Measurements from ENCODE around the gene SERINC2. TPM values are rescaled to one million over a fixed set of nuclear protein-coding genes. Genes with fewer than 3 reads are reported as not detected.
A peak's percentile ranks its signal among the peaks of the same experiment; 100 is the strongest.

The SERINC2 gene
- total and polyA plus RNA-seq, 8 donors: 12.3 to 114 (median 66.0) TPM

- H3K36me3 ChIP-seq: no peaks in the 10 kb centered on the region
- H3K4me1 ChIP-seq: no peaks in the 10 kb centered on the region
- peaks cover 0 to 14% (median 0%) of the 10 kb centered on the region in 4 donors for H3K9me3 ChIP-seq
- intact Hi-C loops (cut with DNase I; ENCODE audit: low total_unique reads): no loop called here
- H3K27ac ChIP-seq: peak overlapping the region in 4 of 5 donors; percentile 11 to 79 (median 44)
- no peak overlapping the region for H3K4me3 ChIP-seq
- 71 to 82% (median 74%) methylated on average over 5 to 6 of the region's 6 CpGs for WGBS, 5 donors
- DNase-seq: no peak
- no peaks in the 10 kb centered on the region for H3K27me3 ChIP-seq
- no peak for TF ChIP-seq POLR2AphosphoS5 (IDR thresholded peaks at IDR 0.05)
- TF ChIP-seq, protein P1, sequence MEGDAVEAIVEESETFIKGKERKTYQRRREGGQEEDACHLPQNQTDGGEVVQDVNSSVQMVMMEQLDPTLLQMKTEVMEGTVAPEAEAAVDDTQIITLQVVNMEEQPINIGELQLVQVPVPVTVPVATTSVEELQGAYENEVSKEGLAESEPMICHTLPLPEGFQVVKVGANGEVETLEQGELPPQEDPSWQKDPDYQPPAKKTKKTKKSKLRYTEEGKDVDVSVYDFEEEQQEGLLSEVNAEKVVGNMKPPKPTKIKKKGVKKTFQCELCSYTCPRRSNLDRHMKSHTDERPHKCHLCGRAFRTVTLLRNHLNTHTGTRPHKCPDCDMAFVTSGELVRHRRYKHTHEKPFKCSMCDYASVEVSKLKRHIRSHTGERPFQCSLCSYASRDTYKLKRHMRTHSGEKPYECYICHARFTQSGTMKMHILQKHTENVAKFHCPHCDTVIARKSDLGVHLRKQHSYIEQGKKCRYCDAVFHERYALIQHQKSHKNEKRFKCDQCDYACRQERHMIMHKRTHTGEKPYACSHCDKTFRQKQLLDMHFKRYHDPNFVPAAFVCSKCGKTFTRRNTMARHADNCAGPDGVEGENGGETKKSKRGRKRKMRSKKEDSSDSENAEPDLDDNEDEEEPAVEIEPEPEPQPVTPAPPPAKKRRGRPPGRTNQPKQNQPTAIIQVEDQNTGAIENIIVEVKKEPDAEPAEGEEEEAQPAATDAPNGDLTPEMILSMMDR (IDR thresholded peaks at IDR 0.05): no peak
- TF ChIP-seq POLR2A (IDR thresholded peaks at IDR 0.05): no peak
- no peak for TF ChIP-seq EP300 (IDR thresholded peaks at IDR 0.05)
Observed at GRCh38 chr1:31482482-31483011, 69.5 kb downstream of the SERINC2 start.

- TF ChIP-seq EP300 (IDR thresholded peaks at IDR 0.05): peak; percentile 7
- TF ChIP-seq, protein P1 (IDR thresholded peaks at IDR 0.05): no peak
- TF ChIP-seq POLR2AphosphoS5 (IDR thresholded peaks at IDR 0.05): peak in 2 of 3 donors; percentile 29 to 50
- no peak for TF ChIP-seq POLR2A (IDR thresholded peaks at IDR 0.05)
- H3K9me3 ChIP-seq: peaks cover 0 to 14% (median 0%) of the 10 kb centered on the region in 4 donors
- no peaks in the 10 kb centered on the region for H3K27me3 ChIP-seq
- intact Hi-C loops (cut with DNase I; ENCODE audit: low total_unique reads): no loop called here
- H3K27ac ChIP-seq: peak overlapping the region in 4 of 5 donors; percentile 11 to 79 (median 44)
- peak; percentile 54 to 84 for DNase-seq
- WGBS, 5 donors: 55 to 70% (median 69%) methylated on average over 13 of the region's 13 CpGs
- H3K36me3 ChIP-seq: no peaks in the 10 kb centered on the region
- no peaks in the 10 kb centered on the region for H3K4me1 ChIP-seq
- H3K4me3 ChIP-seq: no peak overlapping the region
Observed at GRCh38 chr1:31483012-31483946, 70.3 kb downstream of the SERINC2 start.

Other genes with a start within 250 kb of the SERINC2 start
- gene NKAIN1, start 173.3 kb upstream of the SERINC2 start, total RNA-seq: not detected
- gene NKAIN1, start 173.3 kb upstream of the SERINC2 start, polyA plus RNA-seq: under 1 TPM in 1 of 3 donors, not detected in 2; 0.08 TPM
- gene SNRNP40, start 116.4 kb upstream of the SERINC2 start, total RNA-seq: 100 to 1,000 TPM in 1 of 5 donors, 10 to 100 TPM in 3, 1 to 10 TPM in 1; 1.8 to 100 (median 21.3) TPM
- gene SNRNP40, start 116.4 kb upstream of the SERINC2 start, polyA plus RNA-seq: 10 to 100 TPM; 16.6 to 19.7 (median 19.4) TPM
- 10 to 100 TPM in 2 of 5 donors, 1 to 10 TPM in 2, not detected in 1; 1.8 to 31.6 (median 15.0) TPM for gene ZCCHC17, start 116.2 kb upstream of the SERINC2 start, total RNA-seq
- gene ZCCHC17, start 116.2 kb upstream of the SERINC2 start, polyA plus RNA-seq: 10 to 100 TPM; 23.2 to 39.0 (median 32.7) TPM
- 10 to 100 TPM in 3 of 5 donors, 1 to 10 TPM in 1, not detected in 1; 7.6 to 60.3 (median 15.6) TPM for gene FABP3, start 40.1 kb upstream of the SERINC2 start, total RNA-seq
- 10 to 100 TPM; 43.0 to 73.5 (median 64.4) TPM for gene FABP3, start 40.1 kb upstream of the SERINC2 start, polyA plus RNA-seq
- gene TINAGL1, start 163.3 kb downstream of the SERINC2 start, total RNA-seq: 100 to 1,000 TPM in 4 of 5 donors, 10 to 100 TPM in 1; 88.1 to 691 (median 173) TPM
- 10 to 100 TPM; 17.9 to 43.8 (median 37.6) TPM for gene TINAGL1, start 163.3 kb downstream of the SERINC2 start, polyA plus RNA-seq
- gene HCRTR1, start 204.5 kb downstream of the SERINC2 start, total RNA-seq: not detected
- gene HCRTR1, start 204.5 kb downstream of the SERINC2 start, polyA plus RNA-seq: not detected
- gene PEF1, start 231.7 kb downstream of the SERINC2 start, total RNA-seq: 10 to 100 TPM; 19.7 to 91.0 (median 69.6) TPM
- 10 to 100 TPM; 54.7 to 71.9 (median 62.7) TPM for gene PEF1, start 231.7 kb downstream of the SERINC2 start, polyA plus RNA-seq